HG02642 (cell line): ENCODE measurements around the gene EMC10.
A peak's percentile ranks its signal among the peaks of the same experiment; 100 is the strongest.
"Not testable (repeated sequence)": the region's sequence is repeated elsewhere in the genome, so short reads cannot be mapped to it uniquely, and the experiment has no call there.

Experiments
- ATAC-seq: cut with Tn5 transposase; IDR thresholded peaks from one replicate; pipeline ENCODE4 v1.9.1; 2021; ENCODE audit warnings: mild to moderate bottlenecking; ENCODE audit not compliant: unreplicated experiment, poor library complexity

EMC10 gene

GRCh38 chr19:50476224-50476906 is at the start of gene EMC10, which contains the start of gene GARIN5A:
Gene EMC10, plus strand, starts transcription at chr19:50476507. Its CDS starts 38 bp downstream, at chr19:50476545.
Gene GARIN5A, minus strand, starts transcription at chr19:50476848. Its CDS starts 460 bp downstream, at chr19:50476388.
- ATAC-seq, result peak; percentile 88

- ATAC-seq, result no peak
Observed at GRCh38 chr19:50427318-50427925, 48.9 kb upstream of the EMC10 start.

- ATAC-seq, result no peak
Observed at GRCh38 chr19:50427997-50428425, 48.3 kb upstream of the EMC10 start.

DNA sequence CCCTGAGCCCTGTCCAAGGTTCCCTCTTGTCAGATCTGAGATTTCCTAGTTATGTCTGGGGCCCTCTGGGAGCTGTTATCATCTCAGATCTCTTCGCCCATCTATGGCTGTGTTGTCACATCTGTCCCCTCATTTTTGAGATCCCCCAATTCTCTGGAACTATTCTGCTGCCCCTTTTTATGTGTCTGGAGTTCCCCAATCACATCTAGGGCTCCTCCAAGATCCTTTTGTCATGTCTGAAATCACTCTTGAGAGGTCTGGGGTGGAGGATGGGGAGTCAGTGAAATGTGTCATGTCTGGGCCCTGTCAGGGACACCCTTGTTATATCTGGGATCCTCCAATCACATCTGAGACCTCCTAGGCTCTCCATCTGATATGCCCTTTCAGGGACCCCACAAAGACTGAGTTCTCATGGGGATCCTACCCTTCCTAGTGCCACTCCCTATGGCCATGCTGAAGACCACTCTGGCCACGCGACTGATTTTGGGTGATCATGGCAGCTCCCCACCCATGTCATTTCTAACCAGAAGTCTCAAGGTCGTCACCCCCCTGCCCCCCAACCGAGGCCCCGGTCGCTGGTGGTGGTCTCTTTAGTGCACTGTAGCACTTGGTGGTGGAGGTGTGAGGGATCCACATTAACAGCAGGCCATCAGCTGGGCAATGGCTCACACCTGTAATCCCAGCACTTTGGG is 47.4 kb upstream of the EMC10 start:
- no peak for ATAC-seq

DNA sequence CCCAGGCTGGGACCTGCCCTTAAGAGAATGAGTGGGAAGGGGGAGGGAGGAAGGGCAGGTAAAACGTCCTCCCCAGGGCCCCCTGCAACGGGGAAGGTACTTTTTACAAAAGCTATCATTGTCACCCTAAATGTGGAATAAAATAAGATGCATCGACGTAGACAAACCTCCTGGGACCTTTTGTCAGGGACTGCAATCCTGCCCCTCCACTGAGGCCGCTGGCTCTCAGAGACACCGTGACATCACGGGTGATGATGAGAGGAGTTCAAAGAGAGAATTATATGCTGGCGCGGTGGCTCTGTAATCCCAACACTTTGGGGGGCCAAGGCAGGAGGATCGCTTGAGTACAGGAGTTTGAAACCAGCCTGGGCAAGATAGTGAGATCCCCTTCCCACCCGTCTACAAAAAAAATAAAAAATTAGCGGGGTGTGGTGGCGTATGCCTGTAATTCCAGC is 45.4 kb upstream of the EMC10 start:
- no peak for ATAC-seq

DNA sequence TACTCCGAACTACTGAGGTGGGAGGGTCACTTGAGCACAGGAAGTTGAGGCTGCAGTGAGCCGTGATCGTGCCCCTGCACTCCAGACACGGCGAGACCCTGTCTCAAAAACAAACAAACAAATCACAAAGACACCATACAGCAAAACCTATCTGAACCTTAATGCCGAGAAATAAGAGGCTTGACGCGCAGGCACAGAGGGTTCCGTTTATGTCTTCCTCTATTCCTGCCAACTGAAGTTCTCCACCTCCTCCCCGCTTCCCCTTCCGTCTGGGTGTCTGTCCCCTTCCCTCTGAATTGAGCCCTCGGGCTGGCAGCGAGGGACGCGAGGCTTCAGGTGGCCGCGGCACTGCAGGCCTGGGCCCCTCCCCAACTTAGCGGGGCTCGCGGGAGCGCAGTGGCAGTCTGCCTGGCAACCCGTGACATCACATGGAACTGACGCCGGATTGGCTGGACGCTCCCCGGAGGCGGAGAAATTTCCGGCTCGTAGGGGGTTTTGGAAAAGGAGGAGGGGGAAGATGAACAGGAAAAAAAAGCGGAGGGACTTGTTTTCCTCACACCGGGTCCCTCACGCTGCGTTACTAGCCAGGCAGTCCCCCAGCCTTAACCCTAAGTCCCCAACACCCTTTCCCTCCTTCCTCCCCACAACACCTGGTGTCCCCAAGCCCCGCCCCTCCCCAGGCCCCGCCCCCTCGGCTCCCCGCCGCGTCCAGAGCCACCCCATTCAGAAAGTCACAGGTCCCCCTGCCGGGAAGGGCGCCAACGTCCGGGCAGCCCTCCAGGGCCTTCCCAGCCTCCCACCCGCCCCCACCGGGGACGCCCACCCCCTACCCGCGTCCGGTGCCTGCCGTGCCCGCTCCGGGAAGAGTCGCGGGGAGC is 44.7 kb upstream of the EMC10 start:
- ATAC-seq, result peak; percentile 78

DNA sequence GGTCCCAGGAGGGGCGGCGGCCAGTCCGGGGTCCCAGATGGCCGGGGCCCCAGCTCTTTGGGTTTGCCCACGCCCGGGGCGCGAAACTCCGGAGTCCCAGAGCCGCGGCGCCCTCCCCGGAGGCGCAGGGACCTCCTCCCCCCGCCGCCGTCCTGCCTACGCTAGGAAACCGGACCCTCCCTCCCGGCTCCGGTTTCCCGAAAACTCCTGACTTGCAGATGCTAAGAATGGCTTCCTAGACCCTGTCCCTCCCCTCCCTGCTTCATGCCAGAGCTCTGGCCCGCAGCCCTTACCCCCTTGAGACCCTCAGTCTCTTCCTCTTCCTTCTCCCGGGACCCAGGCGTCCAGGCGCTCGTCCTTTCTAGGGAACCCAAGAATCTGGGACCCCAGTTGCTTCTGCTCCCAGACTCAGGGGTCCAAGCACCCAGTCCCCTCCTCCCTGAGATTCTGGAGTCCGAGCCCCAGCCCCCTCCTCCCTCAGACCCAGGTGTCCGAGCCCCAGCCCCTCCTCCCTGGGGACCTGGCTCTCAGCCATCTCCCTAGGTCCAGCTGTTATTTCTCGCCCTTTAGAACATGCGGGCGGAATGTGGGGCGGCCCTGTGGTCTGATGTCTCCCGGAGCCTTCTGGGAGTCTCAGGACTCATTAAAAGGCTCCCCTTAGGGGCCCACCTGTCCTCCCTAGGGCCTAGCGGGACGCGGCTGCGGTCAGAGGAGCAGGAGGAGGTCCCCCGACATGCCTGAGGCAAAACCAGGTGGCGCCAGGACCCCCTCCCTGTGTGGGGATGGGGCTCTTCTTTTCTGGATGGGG is 43.9 kb upstream of the EMC10 start, which contains the start of gene MYBPC2:
MYBPC2 (plus strand) TSS at position 672 of the 808 bp plus-strand sequence; CDS start at position 734, 62 bp downstream.
- ATAC-seq, result no peak

DNA sequence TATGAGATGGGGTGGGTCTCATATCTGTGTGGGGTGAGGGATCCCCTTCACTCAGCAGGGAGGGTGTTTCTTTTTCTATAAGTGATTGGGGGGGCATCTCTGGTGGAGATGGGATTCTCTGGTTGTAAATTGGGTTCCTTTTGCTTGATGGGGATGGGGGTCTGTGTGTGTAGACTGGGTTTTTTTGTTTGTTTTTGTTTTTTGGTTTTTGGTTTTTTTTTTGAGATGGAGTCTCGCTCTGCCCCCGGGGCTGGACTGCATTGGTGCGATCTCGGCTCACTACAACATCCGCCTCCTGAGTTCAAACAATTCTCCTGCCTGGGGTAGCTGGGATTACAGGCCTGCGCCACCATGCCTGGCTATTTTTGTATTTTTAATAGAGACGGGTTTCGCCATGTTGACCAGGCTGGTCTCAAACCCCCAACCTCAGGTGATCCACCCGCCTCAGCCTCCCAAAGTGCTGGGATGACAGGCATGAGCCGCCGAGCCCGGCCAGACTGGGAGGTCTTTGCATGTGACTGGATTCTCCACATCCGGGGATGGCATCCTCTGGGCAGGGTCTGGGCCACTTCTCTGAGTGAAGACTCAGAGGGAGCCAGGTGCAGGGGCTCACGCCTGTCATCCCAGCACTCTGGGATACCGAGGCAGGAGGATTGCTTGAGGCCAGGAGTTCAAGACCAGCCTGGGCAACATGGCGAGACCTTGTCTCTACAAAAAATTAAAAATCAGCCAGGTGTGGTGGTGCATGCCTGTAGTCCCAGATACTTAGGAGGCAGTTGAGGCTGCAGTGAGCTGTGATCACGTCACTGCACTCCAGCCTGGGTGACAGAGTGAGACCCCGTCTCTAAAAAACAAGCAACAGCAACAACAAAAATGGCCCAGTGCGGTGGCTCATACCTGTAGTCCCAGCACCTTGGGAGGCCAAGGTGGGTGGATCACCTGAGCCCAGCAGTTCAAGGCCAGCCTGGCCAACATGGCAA is 42.8 kb upstream of the EMC10 start:
- ATAC-seq, result no peak

GRCh38 chr19:50434525-50434924 is 41.8 kb upstream of the EMC10 start:
- no peak for ATAC-seq

GRCh38 chr19:50435221-50435620 is 41.1 kb upstream of the EMC10 start:
- ATAC-seq, result no peak

- no peak for ATAC-seq
Observed at GRCh38 chr19:50435627-50436026, 40.7 kb upstream of the EMC10 start.

- no peak for ATAC-seq
Observed at GRCh38 chr19:50437862-50438449, 38.4 kb upstream of the EMC10 start.

- not testable (repeated sequence) for ATAC-seq
Observed at GRCh38 chr19:50439130-50439529, 37.2 kb upstream of the EMC10 start.

GRCh38 chr19:50444059-50444458 is 32.2 kb upstream of the EMC10 start:
- ATAC-seq, result no peak

DNA sequence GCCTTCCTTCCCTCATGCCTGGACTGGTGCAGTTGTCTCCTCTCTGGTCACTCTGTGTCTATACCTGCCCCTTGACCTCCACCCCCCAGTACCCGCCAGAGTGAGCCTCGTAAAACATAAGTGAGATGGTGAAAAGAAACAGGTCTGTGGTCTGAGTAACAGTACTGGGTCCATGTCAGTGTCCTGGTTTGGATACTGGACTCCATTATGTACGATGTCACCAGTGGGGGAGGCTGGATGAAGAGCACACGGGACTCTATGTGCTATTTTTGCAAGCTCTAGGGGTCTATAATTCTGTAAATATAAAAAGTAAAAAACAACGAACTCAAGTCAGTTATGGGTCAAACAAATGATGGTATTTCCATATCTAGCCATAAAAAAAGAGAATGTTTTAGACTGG is 29.3 kb upstream of the EMC10 start:
- ATAC-seq, result no peak

GRCh38 chr19:50447750-50448149 is 28.6 kb upstream of the EMC10 start:
- no peak for ATAC-seq

DNA sequence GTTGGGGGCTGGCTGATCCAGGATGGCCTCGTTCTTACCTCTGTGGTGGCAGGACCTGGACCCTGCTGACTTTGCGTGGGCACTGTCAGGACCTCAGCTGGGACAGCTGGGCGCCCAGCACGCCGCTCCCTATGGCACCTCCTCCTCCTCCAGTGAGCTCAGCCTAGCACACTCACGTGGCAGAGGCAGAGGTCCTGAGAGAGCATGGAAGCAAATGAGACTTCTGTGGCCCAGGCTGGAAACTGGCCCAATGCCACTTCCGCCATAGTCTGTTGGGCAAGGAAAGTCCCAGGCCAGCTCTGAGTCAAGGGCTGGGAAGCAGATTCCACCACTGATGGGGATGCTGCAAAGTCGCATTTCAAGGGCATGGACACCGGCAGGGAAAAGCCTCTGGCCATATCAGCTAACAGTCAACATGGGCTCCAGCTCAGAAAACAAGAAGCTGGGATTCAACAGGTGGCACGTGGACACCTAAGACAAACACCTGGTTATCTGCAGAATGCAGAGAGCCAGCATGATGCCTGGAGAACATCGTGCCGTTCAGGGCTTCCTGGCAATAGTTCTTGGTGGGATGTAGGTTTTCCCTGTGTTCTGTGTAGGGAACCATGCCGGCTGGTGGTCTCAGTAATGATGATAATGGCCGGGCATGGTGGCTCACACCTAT is 26.9 kb upstream of the EMC10 start:
- ATAC-seq, result no peak
